IMR-90 (cell line): Measurements from ENCODE around the gene FBXL13. TPM values are rescaled to one million over a fixed set of nuclear protein-coding genes. Genes with fewer than 3 reads are reported as not detected.

ENCODE experiments used
- ATAC-seq: fragments of 200-7000 bp; cut with Tn5 transposase; 2 replicates; pipeline ENCODE4 v1.9.1; 2020; ENCODE audit warnings: low read depth, mild to moderate bottlenecking, moderate library complexity
- BruUV-seq: library from RNA; stranded (reverse); fragments of 400-500 nt; replicated peaks from 2 replicates; lab custom pipeline; 2021; lab: Mats Ljungman, UMichigan
- CTCF ChIA-PET: fragments of 300-600 bp; formaldehyde crosslinking; extraction: SDS; loops from one replicate; lab custom pipeline; 2021; ENCODE audit warnings: antibody characterized with exemption; lab: Yijun Ruan, JAX
- POLR2A ChIA-PET: fragments of 300-600 bp; sonication (Branson Sonifier 250); formaldehyde crosslinking; loops from one replicate; lab custom pipeline; 2022; ENCODE audit warnings: antibody characterized with exemption; ENCODE audit not compliant: unreplicated experiment; lab: Charles Lee
- DNase-seq: peaks from one replicate; pipeline ENCODE4 v3.0.0; 2013
- H2AFZ ChIP-seq: replicated peaks from 2 replicates; pipeline ENCODE3; 2013; ENCODE audit warnings: low read length, mild to moderate bottlenecking; ENCODE audit not compliant: poor library complexity
- H2AK5ac ChIP-seq: 2 replicates; pipeline ENCODE4 v1.6.1; 2013; ENCODE audit warnings: low read depth, low read length, inconsistent platforms
- H2AK9ac ChIP-seq: replicated peaks from 2 replicates; pipeline ENCODE3; 2013; ENCODE audit warnings: mild to moderate bottlenecking, low read depth, low read length, moderate library complexity; ENCODE audit not compliant: poor library complexity
- H2BK120ac ChIP-seq: 2 replicates; pipeline ENCODE4 v1.6.1; 2013; ENCODE audit warnings: low read depth, low read length, inconsistent platforms
- H2BK15ac ChIP-seq: 3 replicates; pipeline ENCODE4 v1.6.1; 2013; ENCODE audit warnings: low read depth, low read length, inconsistent platforms
- H2BK20ac ChIP-seq: 2 replicates; pipeline ENCODE4 v1.6.1; 2013; ENCODE audit warnings: low read depth, mild to moderate bottlenecking, inconsistent platforms, low read length, moderate library complexity
- H2BK5ac ChIP-seq: 2 replicates; pipeline ENCODE4 v1.6.1; 2013; ENCODE audit warnings: mild to moderate bottlenecking, low read depth, low read length, inconsistent platforms; ENCODE audit not compliant: poor library complexity, severe bottlenecking
- H3K14ac ChIP-seq: replicated peaks from 2 replicates; pipeline ENCODE4 v1.6.1; 2013; ENCODE audit warnings: low read depth, low read length, inconsistent platforms
- H3K18ac ChIP-seq: 2 replicates; pipeline ENCODE4 v1.6.1; 2013; ENCODE audit warnings: low read depth, low read length, control low read depth
- H3K23ac ChIP-seq: 2 replicates; pipeline ENCODE4 v1.6.1; 2013; ENCODE audit warnings: low read depth, low read length, inconsistent platforms
- H3K27ac ChIP-seq: 2 replicates; pipeline ENCODE4 v1.5.1; 2013; ENCODE audit warnings: mild to moderate bottlenecking, control low read depth, low read length; ENCODE audit not compliant: insufficient read depth
- H3K27me3 ChIP-seq: 2 replicates; pipeline ENCODE4 v1.6.1; 2013; ENCODE audit warnings: low read length; ENCODE audit not compliant: control insufficient read depth, insufficient read depth
- H3K36me3 ChIP-seq: 2 replicates; pipeline ENCODE4 v1.6.1; 2013; ENCODE audit warnings: low read length, mixed read lengths; ENCODE audit not compliant: control insufficient read depth, insufficient read depth
- H3K4ac ChIP-seq: 2 replicates; pipeline ENCODE4 v1.6.1; 2013; ENCODE audit warnings: low read depth, low read length, inconsistent platforms
- H3K4me1 ChIP-seq: 2 replicates; pipeline ENCODE4 v1.6.1; 2013; ENCODE audit warnings: low read length, mixed read lengths; ENCODE audit not compliant: control insufficient read depth, insufficient read depth
- H3K4me2 ChIP-seq: 2 replicates; pipeline ENCODE4 v1.6.1; 2013; ENCODE audit warnings: low read depth, mild to moderate bottlenecking, control low read depth, low read length, moderate library complexity
- H3K4me3 ChIP-seq: 2 replicates; pipeline ENCODE4 v1.5.1; 2013; ENCODE audit warnings: low read depth, mild to moderate bottlenecking, control low read depth, low read length, moderate library complexity; ENCODE audit not compliant: insufficient read depth
- H3K56ac ChIP-seq: 2 replicates; pipeline ENCODE4 v1.6.1; 2013; ENCODE audit warnings: low read length, inconsistent platforms; ENCODE audit not compliant: insufficient read depth; ENCODE audit errors: extremely low read depth
- H3K79me1 ChIP-seq, 2 experiments: 2 replicates each; pipeline ENCODE4 v1.6.1; 2013; ENCODE audit warnings: low read length in 2 of 2, inconsistent platforms in 1 of 2, low read depth in 1 of 2
- H3K9ac ChIP-seq: 2 replicates; pipeline ENCODE4 v1.6.1; 2013; ENCODE audit warnings: low read depth, low read length, control low read depth
- H3K9me1 ChIP-seq: 2 replicates; pipeline ENCODE4 v1.6.1; 2013; ENCODE audit warnings: low read length, inconsistent platforms; ENCODE audit not compliant: insufficient read depth
- H3K9me3 ChIP-seq: 2 replicates; pipeline ENCODE4 v1.6.1; 2013; ENCODE audit warnings: low read length; ENCODE audit not compliant: control insufficient read depth, insufficient read depth
- H4K20me1 ChIP-seq: 2 replicates; pipeline ENCODE4 v1.6.1; 2013; ENCODE audit warnings: low read length, inconsistent platforms; ENCODE audit not compliant: insufficient read depth
- H4K5ac ChIP-seq: 2 replicates; pipeline ENCODE4 v1.6.1; 2013; ENCODE audit warnings: mild to moderate bottlenecking, low read depth, low read length, control low read depth
- H4K8ac ChIP-seq, 2 experiments: 2 replicates each; pipeline ENCODE4 v1.6.1; 2013; ENCODE audit warnings: low read depth in 2 of 2, low read length in 2 of 2, control low read depth in 1 of 2, inconsistent platforms in 1 of 2
- H4K91ac ChIP-seq: 2 replicates; pipeline ENCODE4 v1.6.1; 2013; ENCODE audit warnings: low read depth, low read length, inconsistent platforms; ENCODE audit not compliant: insufficient read depth
- CEBPB ChIP-seq: IDR thresholded peaks from 2 replicates; pipeline ENCODE4 v1.6.1; 2012; ENCODE audit warnings: low read depth, low read length, improper control_type of control experiment
- CHD1 ChIP-seq: IDR thresholded peaks from 2 replicates; pipeline ENCODE4 v1.6.1; 2012; ENCODE audit warnings: low read depth, low read length, improper control_type of control experiment
- ELK1 ChIP-seq: fragments of 150-350 bp; IDR thresholded peaks from 2 replicates; pipeline ENCODE4 v1.6.1; 2016; ENCODE audit warnings: low read depth, mild to moderate bottlenecking, low read length, moderate library complexity, borderline replicate concordance
- MAZ ChIP-seq: IDR thresholded peaks from 2 replicates; pipeline ENCODE4 v1.6.1; 2012; ENCODE audit warnings: low read depth, mild to moderate bottlenecking, low read length, improper control_type of control experiment, moderate library complexity, borderline replicate concordance
- NFE2L2 ChIP-seq: fragments of 150-350 bp; IDR thresholded peaks from 2 replicates; pipeline ENCODE4 v1.6.1; 2016; ENCODE audit warnings: low read depth, mild to moderate bottlenecking, low read length
- RAD21 ChIP-seq: IDR thresholded peaks from 2 replicates; pipeline ENCODE4 v1.6.1; 2012; ENCODE audit warnings: low read length, improper control_type of control experiment
- RCOR1 ChIP-seq: IDR thresholded peaks from 2 replicates; pipeline ENCODE4 v1.6.1; 2012; ENCODE audit warnings: mild to moderate bottlenecking, low read length, improper control_type of control experiment; ENCODE audit not compliant: insufficient replicate concordance
- SMC3 ChIP-seq: fragments of 150-350 bp; IDR thresholded peaks from 2 replicates; pipeline ENCODE4 v1.6.1; 2016; ENCODE audit warnings: low read depth, mild to moderate bottlenecking, antibody characterized with exemption, low read length, moderate library complexity
- WGBS, 2 experiments: methylation state at CpG; one replicate each; pipeline versions ENCODE4 v1.1.5 to v1.1.7; 2013; ENCODE audit warnings: missing lambda C conversion rate in 2 of 2; ENCODE audit not compliant: insufficient read length in 1 of 2; ENCODE audit errors: extremely low coverage in 2 of 2; 5-methylcytosine and 5-hydroxymethylcytosine counted together
- dilution Hi-C: fragments of 300-500 bp; cut with HindIII; formaldehyde crosslinking; loops from one replicate; pipeline ENCODE4 v1.14.3; 2018; ENCODE audit warnings: low sequenced_read_pairs; ENCODE audit not compliant: unreplicated experiment
- in situ Hi-C: fragments of 300-500 bp; cut with MboI; formaldehyde crosslinking; loops from 3 replicates; pipeline ENCODE4 v1.14.3; 2019; ENCODE audit warnings: low sequenced_read_pairs, inconsistent platforms, mixed read lengths
- intact Hi-C: fragments of 100-400 bp; cut with micrococcal nuclease; formaldehyde crosslinking; loops from 2 replicates; pipeline ENCODE4 v1.10.0; 2022
- polyA plus RNA-seq, 3 experiments: library from polyadenylated mRNA; depleted of rRNA; stranded (reverse); fragments of >200 nt; gene quantifications; 2 replicates each; pipeline ENCODE4 v1.2.3, GENCODE V29; 2012; ENCODE audit warnings: low replicate concordance in 1 of 3
- total RNA-seq: library from RNA; depleted of rRNA; stranded (reverse); fragments of >200 nt; gene quantifications from 2 replicates; pipeline ENCODE4 v1.2.3, GENCODE V29; 2012

FBXL13 gene
- total and polyA plus RNA-seq, 2 of the 4 experiments (the other 2 are of a cell fraction) = 0.24 to 0.36 TPM

- Histone ChIP-seq H2AK5ac (no peak overlapping the region), H3K4me2 (no peak overlapping the region), H3K9ac (no peak overlapping the region), H3K4ac (no peak overlapping the region), H4K91ac (no peak overlapping the region), H3K14ac (no peak overlapping the region), H4K5ac (no peak overlapping the region), H3K4me3 (no peak overlapping the region), H3K23ac (no peak overlapping the region), H3K27me3 (no peaks in the 10 kb centered on the region), H2BK15ac (no peak overlapping the region), H3K27ac (no peak overlapping the region), H3K36me3 (no peaks in the 10 kb centered on the region), H3K9me1 (peaks cover 2% of the 10 kb centered on the region; the same call in 1 of the 2 replicates), H4K20me1 (no peaks in the 10 kb centered on the region), H3K18ac (no peak overlapping the region), H3K56ac (no peak overlapping the region), H3K9me3 (no peaks in the 10 kb centered on the region), H4K8ac (no peak overlapping the region), H2BK5ac (no peak overlapping the region), H2AFZ (no peak overlapping the region), H2AK9ac (no peak overlapping the region), H3K79me1 (no peaks in the 10 kb centered on the region), H2BK20ac (no peak overlapping the region), H3K4me1 (peaks cover 4% of the 10 kb centered on the region; the same call in 1 of the 2 replicates), H2BK120ac (no peak overlapping the region)
- ATAC-seq (no peak), DNase-seq (no peak)
- no CpG with 5 or more reads among the region's 2 CpGs for WGBS, 2 experiments
- intact Hi-C loops = no loop called here
- POLR2A ChIA-PET = no interaction called here
- dilution Hi-C loops = no loop called here
- BruUV-seq = no TSS peak
- in situ Hi-C loops = no loop called here
- TF ChIP-seq ELK1 (no peak), RCOR1 (no peak), CEBPB (no peak), NFE2L2 (no peak), MAZ (no peak), SMC3 (no peak), CHD1 (no peak), RAD21 (no peak)
- CTCF ChIA-PET = no interaction called here
Measured at GRCh38 chr7:102897211-102897631, 177.4 kb downstream of the FBXL13 start.
